ENCODE results near the gene SLC35G3. TPM values are rescaled to one million over a fixed set of nuclear protein-coding genes. Genes with fewer than 3 reads are reported as not detected.

The SLC35G3 gene
- total and polyA plus RNA-seq, 10 of the 15 experiments (the other 5 are each of a cell fraction or from before 2014, with no cell fraction given) = not detected

- no peak for TF ChIP-seq E4F1 (IDR thresholded peaks at IDR 0.05; ENCODE audit: borderline replicate concordance, partially characterized antibody)
- no peak for TF ChIP-seq BHLHE40 (IDR thresholded peaks at IDR 0.05; ENCODE audit: borderline replicate concordance in 1 of 2, low read depth in 2 of 2, low read length in 1 of 2)
- TF ChIP-seq POU2F2 (IDR thresholded peaks at IDR 0.05; ENCODE audit: borderline replicate concordance, low read depth, low read length) = no peak
- TF ChIP-seq CEBPZ (IDR thresholded peaks at IDR 0.05; ENCODE audit: low read depth, low read length) = no peak
- TF ChIP-seq CBX5 (IDR thresholded peaks at IDR 0.05; ENCODE audit: low read depth) = no peak
- TF ChIP-seq ATF7 (IDR thresholded peaks at IDR 0.05; ENCODE audit: low read depth) = no peak
- no peak for TF ChIP-seq ZNF24 (IDR thresholded peaks at IDR 0.05)
- no peak for TF ChIP-seq TBL1XR1 (IDR thresholded peaks at IDR 0.05; ENCODE audit: low read depth, low read length)
- no peak for TF ChIP-seq TARDBP (IDR thresholded peaks at IDR 0.05; ENCODE audit: borderline replicate concordance)
- TF ChIP-seq RAD21 (IDR thresholded peaks at IDR 0.05; ENCODE audit: insufficient read depth, low read depth, low read length) = no peak
- TF ChIP-seq LARP7 (IDR thresholded peaks at IDR 0.05) = no peak
- no peak for TF ChIP-seq GATAD2B (conservative IDR thresholded peaks at IDR 0.05; ENCODE audit: low read depth)
- no peak for TF ChIP-seq HDGF (IDR thresholded peaks at IDR 0.05)
- TF ChIP-seq RCOR1 (conservative IDR thresholded peaks at IDR 0.05; ENCODE audit: low read depth, low read length) = no peak
- no peak for TF ChIP-seq MTA2 (IDR thresholded peaks at IDR 0.05; ENCODE audit: low read depth)
Observed at GRCh38 chr17:35184274-35184673, 9.9 kb downstream of the SLC35G3 start (continued).

Data from GM12878 (cell line).